HepG2 (cell line): ENCODE measurements around the gene ARFGAP1. TPM values are rescaled to one million over a fixed set of nuclear protein-coding genes. Genes with fewer than 3 reads are reported as not detected.

ENCODE experiments used
- ATM ChIP-seq: fragments of 450-650 bp; IDR thresholded peaks from 2 replicates; pipeline ENCODE4 v1.7.1; 2017; ENCODE audit warnings: mild to moderate bottlenecking, borderline replicate concordance
- BRD4 ChIP-seq: sonication (generic); formaldehyde crosslinking; IDR thresholded peaks from 2 replicates; pipeline ENCODE4 v1.4.0; 2020; ENCODE audit warnings: missing genetic modification reagents
- DDIT3 ChIP-seq: sonication (generic); formaldehyde crosslinking; IDR thresholded peaks from 2 replicates; pipeline ENCODE4 v1.4.0; 2020; ENCODE audit warnings: mild to moderate bottlenecking, missing genetic modification reagents
- DNMT1 ChIP-seq: sonication (generic); formaldehyde crosslinking; IDR thresholded peaks from 2 replicates; pipeline ENCODE4 v1.5.1; 2020; ENCODE audit warnings: mild to moderate bottlenecking, missing genetic modification reagents
- IRF1 ChIP-seq: sonication (generic); formaldehyde crosslinking; IDR thresholded peaks from 2 replicates; pipeline ENCODE4 v1.4.0; 2020; ENCODE audit warnings: low read depth, mild to moderate bottlenecking, missing genetic modification reagents
- KDM1A ChIP-seq: IDR thresholded peaks from 2 replicates; pipeline ENCODE4 v1.6.1; 2016; ENCODE audit warnings: missing compliant biosample characterization
- KLF13 ChIP-seq: sonication (generic); formaldehyde crosslinking; IDR thresholded peaks from 2 replicates; pipeline ENCODE4 v1.4.0; 2020; ENCODE audit warnings: mild to moderate bottlenecking, missing genetic modification reagents
- KLF16 ChIP-seq, 2 experiments: sonication (generic) in 1 of 2; formaldehyde crosslinking in 1 of 2; IDR thresholded peaks; 2 replicates each; pipeline versions ENCODE4 v1.6.1 to v1.8.0; 2016 to 2023; ENCODE audit warnings: missing genetic modification reagents in 2 of 2, missing compliant biosample characterization in 1 of 2
- MIXL1 ChIP-seq: IDR thresholded peaks from 2 replicates; pipeline ENCODE4 v1.6.1; 2016
- NFE2L1 ChIP-seq: sonication (generic); formaldehyde crosslinking; IDR thresholded peaks from 2 replicates; pipeline ENCODE4 v1.4.0; 2020; ENCODE audit warnings: missing genetic modification reagents, mild to moderate bottlenecking, borderline replicate concordance
- PAWR ChIP-seq: sonication (generic); formaldehyde crosslinking; IDR thresholded peaks from 2 replicates; pipeline ENCODE4 v1.4.0; 2020; ENCODE audit warnings: missing genetic modification reagents, mild to moderate bottlenecking, borderline replicate concordance
- PAX8 ChIP-seq: sonication (generic); formaldehyde crosslinking; IDR thresholded peaks from 2 replicates; pipeline ENCODE4 v1.8.0; 2022; ENCODE audit warnings: mild to moderate bottlenecking, missing genetic modification reagents, borderline replicate concordance
- POLR2G ChIP-seq: fragments of 200-400 bp; formaldehyde crosslinking; IDR thresholded peaks from 2 replicates; pipeline ENCODE4 v1.6.1; 2018; ENCODE audit warnings: mild to moderate bottlenecking, low read depth, low read length, moderate library complexity
- ZBTB33 ChIP-seq: sonication (generic); formaldehyde crosslinking; IDR thresholded peaks from 2 replicates; pipeline ENCODE4 v1.4.0; 2020; ENCODE audit warnings: missing genetic modification reagents
- ZEB1 ChIP-seq: IDR thresholded peaks from 2 replicates; pipeline ENCODE4 v1.6.1; 2012; ENCODE audit warnings: mild to moderate bottlenecking, low read depth, inconsistent platforms; ENCODE audit not compliant: insufficient replicate concordance
- ZFP62 ChIP-seq: sonication (generic); formaldehyde crosslinking; IDR thresholded peaks from 2 replicates; pipeline ENCODE4 v1.4.0; 2020; ENCODE audit warnings: missing genetic modification reagents
- ZNF10 ChIP-seq: sonication (generic); formaldehyde crosslinking; IDR thresholded peaks from 2 replicates; pipeline ENCODE4 v1.4.0; 2020; ENCODE audit warnings: mild to moderate bottlenecking, low read depth, missing genetic modification reagents, borderline replicate concordance
- ZNF280B ChIP-seq: sonication (generic); formaldehyde crosslinking; IDR thresholded peaks from 2 replicates; pipeline ENCODE4 v1.5.0; 2020; ENCODE audit warnings: missing genetic modification reagents, mild to moderate bottlenecking, borderline replicate concordance
- ZNF329 ChIP-seq: sonication (generic); formaldehyde crosslinking; IDR thresholded peaks from 2 replicates; pipeline ENCODE4 v1.9.0; 2021; ENCODE audit warnings: low read depth, mild to moderate bottlenecking, missing genetic modification reagents
- ZNF430 ChIP-seq: sonication (generic); formaldehyde crosslinking; IDR thresholded peaks from 2 replicates; pipeline ENCODE4 v1.9.0; 2021; ENCODE audit warnings: mild to moderate bottlenecking, missing genetic modification reagents
- ZNF441 ChIP-seq: sonication (generic); formaldehyde crosslinking; IDR thresholded peaks from 2 replicates; pipeline ENCODE4 v1.7.0; 2021; ENCODE audit warnings: missing genetic modification reagents, borderline replicate concordance
- ZNF639 ChIP-seq: conservative IDR thresholded peaks from 2 replicates; pipeline ENCODE4 v1.6.1; 2018; ENCODE audit warnings: missing genetic modification reagents
- ZNF761 ChIP-seq: sonication (generic); formaldehyde crosslinking; conservative IDR thresholded peaks from 2 replicates; pipeline ENCODE4 v1.4.0; 2020; ENCODE audit warnings: mild to moderate bottlenecking, missing genetic modification reagents
- ZSCAN29 ChIP-seq: sonication (generic); formaldehyde crosslinking; conservative IDR thresholded peaks from 2 replicates; pipeline ENCODE4 v1.4.0; 2020; ENCODE audit warnings: mild to moderate bottlenecking, missing genetic modification reagents
- polyA plus RNA-seq, 8 experiments: library from polyadenylated mRNA; depleted of rRNA in 3 of 8; stranded (reverse) in 7 of 8; unstranded in 1 of 8; fragments of >200 nt; fragmentation: Illumina TruSeq in 4 of 8; extraction: Trizol in 4 of 8; gene quantifications; 2 replicates each; pipeline versions ENCODE4 v1.2.1 to v1.2.3, GENCODE V29; 2011 to 2016; ENCODE audit warnings: low read depth in 4 of 8, missing spikeins in 1 of 8, mixed read lengths in 1 of 8; ENCODE audit not compliant: insufficient read depth in 1 of 8
- total RNA-seq, 5 experiments: library from RNA; depleted of rRNA; stranded (reverse); fragments of >200 nt; fragmentation: Illumina TruSeq; extraction: Trizol; gene quantifications; 2 replicates each; pipeline ENCODE4 v1.2.3, GENCODE V29; 2016; ENCODE audit warnings: low read depth in 1 of 5

The ARFGAP1 gene
- total and polyA plus RNA-seq, 2 of the 13 experiments (the other 11 are each of a cell fraction or from before 2014, with no cell fraction given): 132 TPM

GRCh38 chr20:63290677-63291472 lies 18.3 kb downstream of the ARFGAP1 start (continued):
- TF ChIP-seq KLF13 (CRISPR knock-in tag) (no peak; the same call in 1 of the 2 replicates), IRF1 (CRISPR knock-in tag) (no peak), DNMT1 (CRISPR knock-in tag) (peak; percentile 57; the same call in 1 of the 2 replicates), ZNF280B (CRISPR knock-in tag) (0 out of 2 replicates have a peak, but pooled peaks have one; percentile 63), ZSCAN29 (CRISPR knock-in tag) (no peak), DDIT3 (no peak), PAWR (CRISPR knock-in tag) (no peak), ZNF639 (CRISPR knock-in tag) (no peak), KLF16 (CRISPR knock-in tag; IDR thresholded peaks at IDR 0.05) (no peak), ZEB1 (no peak), ZBTB33 (CRISPR knock-in tag) (peak; percentile 89), ATM (no peak), ZNF441 (peak; percentile 74), KDM1A (CRISPR knock-in tag) (no peak), PAX8 (no peak), ZFP62 (CRISPR knock-in tag) (no peak), MIXL1 (CRISPR knock-in tag) (no peak), ZNF761 (CRISPR knock-in tag) (no peak), NFE2L1 (CRISPR knock-in tag) (peak; percentile 55; the same call in 1 of the 2 replicates), ZNF430 (no peak), ZNF10 (no peak), BRD4 (no peak; the same call in 1 of the 2 replicates), ZNF329 (no peak), POLR2G (peak; percentile 44; the same call in 1 of the 2 replicates)
